Middle frontal gyrus (tissue), 1 donor: ENCODE measurements around the gene NEO1.
"Not testable (repeated sequence)": the region's sequence is repeated elsewhere in the genome, so short reads cannot be mapped to it uniquely, and the experiment has no call there.

Experiments
- DNase-seq: peaks from one replicate; pipeline ENCODE4 v3.0.0-alpha.2; 2015; ENCODE audit warnings: low spot score; ENCODE audit errors: extremely low spot score

NEO1 gene

DNA sequence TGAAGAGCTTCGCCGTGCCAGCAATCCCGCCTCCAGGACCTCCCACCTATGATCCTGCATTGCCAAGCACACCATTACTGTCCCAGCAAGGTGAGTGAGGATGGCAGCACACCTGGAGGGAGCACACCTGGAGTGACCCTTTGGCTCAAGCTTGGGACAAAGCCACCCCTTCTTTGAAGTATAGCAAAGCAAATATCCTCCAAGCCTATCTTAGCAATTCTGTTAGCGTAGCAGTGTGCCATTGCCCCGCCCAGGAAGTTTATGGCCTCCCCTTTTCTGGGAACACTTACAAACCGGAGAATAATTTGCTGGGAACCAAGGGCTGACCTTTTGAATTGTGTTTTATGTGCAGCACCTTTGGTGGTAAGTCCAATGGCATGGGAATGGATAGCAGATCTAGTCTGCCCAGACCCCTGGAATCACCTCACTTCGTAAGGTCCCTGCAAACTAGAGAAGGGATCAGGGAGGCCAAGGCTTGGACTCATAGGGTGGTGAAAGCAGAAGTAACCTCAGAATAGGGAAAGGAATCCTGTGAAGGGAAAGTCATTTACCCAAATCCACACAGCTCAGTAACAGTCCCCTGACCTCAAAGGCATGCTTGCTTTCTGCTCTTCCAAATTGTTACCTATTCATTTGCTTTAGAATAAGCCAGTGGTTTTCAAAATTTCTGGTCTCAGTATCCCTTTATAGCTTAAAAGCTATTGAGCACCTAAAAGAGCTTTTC is 246.4 kb downstream of the NEO1 start:
- no peak for DNase-seq

DNA sequence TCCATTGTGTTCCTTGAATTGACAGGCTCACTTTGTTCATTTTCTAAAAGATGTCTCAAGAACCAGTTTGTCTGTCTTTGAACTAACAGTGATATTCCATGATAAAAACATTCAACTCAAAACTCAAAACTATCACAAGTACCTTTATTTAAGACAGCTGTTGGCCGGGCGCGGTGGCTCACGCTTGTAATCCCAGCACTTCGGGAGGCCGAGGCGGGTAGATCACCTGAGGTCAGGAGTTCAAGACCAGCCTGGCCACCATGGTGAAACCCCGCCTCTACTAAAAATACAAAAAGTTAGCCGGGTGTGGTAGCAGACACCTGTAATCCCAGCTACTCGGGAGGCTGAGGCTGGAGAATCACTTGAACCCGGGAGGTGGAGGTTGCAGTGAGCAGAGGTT is 248.0 kb downstream of the NEO1 start:
- DNase-seq: not testable (repeated sequence)

DNA sequence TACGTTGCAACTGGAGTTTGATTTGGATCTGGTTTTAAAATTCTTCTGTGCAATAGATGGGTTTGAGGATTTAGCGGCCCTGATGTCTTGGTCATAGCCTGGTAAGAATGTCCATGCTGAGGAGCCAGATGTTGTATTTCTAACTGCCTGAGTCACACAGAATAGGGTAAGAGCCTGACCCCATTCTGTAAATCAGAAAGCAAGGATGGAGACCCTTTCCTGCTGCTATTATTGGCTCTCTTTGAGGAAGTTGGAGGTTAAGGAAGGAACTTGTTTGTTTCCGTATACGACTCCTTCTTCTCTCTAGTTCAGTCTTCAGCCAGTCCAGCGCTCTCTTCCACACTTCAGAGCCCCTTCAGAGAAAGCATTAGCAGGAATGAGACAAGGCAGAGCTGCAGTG is 251.4 kb downstream of the NEO1 start:
- DNase-seq: no peak

DNA sequence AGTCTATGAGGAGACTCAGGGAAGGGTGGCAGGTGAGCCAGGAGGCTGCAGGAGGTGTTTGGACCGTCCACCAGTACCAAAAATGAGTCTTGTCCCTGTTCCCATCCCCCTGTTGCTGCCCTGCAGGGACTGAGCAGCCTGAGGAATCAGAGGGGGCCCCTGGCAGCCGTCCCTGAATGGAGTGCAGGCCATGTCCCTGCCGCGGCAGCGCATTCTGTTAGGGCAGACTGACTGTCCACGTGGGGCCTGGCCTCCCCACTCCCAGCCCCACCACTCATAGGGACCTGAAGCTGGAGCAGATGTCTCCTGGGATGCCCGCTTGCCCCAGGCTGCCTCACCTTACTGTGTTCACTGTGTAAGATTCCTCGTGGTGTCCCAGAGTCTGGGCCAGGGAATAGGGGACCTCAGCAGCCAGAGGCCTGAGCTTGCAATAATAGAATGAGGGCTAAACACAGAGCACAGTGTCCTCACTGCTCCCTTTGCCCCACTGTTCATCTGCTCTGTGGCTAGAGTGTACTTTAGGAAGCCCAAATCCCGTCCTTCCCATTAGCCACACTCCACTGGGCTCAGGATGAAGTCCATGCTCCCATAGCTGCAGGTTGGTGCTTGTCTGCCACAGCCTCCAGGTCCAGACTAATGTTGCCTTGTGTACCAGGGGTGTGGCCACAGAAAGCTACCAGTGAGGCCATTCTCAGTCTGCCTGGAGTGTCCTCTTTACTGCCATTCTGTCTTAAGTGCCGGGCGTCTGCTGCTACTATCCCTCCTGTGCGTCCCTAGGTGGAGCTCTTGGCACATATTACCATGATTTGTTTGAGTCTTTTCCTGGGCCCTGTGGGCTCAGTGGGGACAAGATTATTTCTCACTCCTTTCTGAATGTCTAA is 253.3 kb downstream of the NEO1 start:
- DNase-seq: no peak

DNA sequence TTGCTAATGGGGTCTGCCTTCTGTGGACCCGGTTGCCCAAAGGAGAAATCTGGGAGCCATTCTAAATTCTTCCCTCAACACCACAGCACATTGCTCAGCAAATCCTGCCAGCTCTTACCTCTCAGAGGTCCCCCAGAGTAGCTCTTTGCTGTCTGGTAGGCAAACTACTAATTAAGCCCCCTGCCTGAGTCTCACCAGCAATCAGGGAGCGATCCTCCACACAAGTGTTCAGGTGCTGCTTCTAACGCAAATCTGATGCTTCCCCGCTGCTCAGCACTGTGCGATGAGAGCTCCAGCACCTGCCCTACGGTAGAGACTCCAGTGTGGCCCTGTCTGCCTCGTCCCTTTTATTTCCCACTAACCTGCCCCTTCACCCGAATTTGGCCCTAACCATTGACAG is 256.0 kb downstream of the NEO1 start:
- DNase-seq: no peak

DNA sequence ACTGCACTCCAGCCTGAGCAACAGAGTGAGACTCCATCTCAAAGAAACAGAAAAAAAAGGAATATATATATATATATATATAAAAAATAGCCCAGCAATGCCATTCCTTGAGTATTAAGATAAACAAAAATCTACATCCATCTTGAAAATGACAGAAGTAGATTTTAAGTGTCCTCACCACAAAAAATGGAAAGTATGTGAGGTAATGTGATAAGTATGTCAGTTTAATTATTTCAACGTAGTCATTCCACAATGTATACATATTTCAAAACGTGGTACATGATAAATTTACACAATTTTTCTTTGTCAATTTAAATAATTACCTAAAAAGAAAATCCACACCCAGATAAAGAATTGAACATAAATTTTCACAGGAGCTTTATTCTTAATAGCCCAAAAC is 261.6 kb downstream of the NEO1 start:
- DNase-seq: no peak

DNA sequence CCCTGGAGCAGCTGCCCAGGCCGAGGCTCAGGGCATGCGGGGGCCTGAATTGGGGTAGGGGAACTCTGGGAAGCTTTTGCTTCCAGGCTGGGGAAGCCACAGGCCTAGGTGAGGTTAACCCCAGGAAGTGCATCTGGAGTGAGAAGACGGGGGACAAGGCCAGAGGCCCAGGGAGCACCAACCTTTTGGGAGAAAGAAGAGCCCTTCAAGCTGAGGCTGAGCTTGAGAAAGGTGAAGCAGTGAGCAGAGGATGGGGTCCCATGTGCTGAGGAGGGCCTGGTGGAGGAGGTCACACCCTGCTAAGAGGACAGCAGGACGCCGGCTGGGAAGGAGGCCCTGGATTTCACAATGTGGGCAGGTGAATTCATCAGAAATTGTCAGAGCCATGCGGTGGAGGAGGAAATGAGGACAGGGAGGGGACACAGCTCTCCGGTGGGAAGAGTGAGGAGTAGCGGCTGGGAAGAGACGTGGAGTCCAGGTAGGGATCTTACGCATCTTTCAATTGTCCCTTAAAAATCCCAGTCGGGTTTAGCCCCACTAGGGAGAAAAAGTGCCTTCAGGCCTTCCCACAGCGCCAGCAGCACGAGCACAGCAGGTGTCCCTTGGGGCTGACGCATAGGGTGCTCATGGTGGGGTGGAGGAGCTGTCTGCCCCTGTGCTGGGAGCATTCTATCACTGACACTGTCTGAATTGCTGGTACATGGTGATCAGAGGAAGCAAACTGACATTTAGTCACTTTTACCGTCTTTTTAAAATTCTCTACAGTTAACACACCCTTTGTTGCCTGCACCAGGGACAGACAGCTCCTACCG is 265.6 kb downstream of the NEO1 start:
- DNase-seq: no peak

DNA sequence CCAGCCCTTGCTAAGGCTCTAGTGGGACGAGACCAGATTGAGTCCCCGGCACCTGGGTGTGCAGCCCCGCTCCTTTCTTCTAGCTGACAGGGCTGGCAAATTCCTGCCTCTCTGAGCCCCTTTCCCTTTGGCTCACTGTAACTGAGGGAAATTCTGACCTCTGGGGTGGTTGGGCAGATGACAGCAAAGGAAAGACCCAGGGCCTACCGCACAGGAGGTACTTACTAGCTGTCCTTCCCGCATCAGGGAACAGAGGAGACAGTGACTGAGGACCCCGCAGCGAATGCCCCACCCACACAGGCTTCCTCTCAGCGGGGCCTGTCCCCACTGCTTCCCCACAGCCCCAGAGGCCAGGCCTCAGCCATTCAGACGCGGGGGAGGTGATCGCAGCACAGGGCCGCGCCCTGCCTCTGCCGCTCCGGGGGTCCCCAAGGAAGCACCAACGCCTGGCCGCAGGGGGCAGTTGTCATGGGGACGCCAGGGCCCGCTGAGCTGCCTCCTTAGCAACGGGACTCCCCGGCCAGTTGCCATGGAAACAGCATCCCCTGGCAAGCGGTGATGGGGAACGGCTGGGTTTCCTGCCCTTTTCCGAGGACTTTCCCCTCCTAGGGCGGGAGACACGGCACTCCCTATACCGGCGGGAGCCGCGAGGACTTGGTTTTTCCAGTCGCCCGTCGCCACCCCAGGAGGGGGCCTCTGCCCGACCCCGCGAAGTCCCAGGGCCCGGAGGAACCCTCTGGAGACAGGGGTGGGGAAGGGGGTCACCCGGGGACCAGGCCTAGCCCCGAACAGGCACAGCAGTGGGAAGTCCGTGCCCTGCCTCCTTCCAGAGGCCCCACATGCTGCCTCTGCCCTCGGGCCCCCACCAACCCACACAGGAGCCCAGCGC is 266.4 kb downstream of the NEO1 start:
- DNase-seq: no peak

DNA sequence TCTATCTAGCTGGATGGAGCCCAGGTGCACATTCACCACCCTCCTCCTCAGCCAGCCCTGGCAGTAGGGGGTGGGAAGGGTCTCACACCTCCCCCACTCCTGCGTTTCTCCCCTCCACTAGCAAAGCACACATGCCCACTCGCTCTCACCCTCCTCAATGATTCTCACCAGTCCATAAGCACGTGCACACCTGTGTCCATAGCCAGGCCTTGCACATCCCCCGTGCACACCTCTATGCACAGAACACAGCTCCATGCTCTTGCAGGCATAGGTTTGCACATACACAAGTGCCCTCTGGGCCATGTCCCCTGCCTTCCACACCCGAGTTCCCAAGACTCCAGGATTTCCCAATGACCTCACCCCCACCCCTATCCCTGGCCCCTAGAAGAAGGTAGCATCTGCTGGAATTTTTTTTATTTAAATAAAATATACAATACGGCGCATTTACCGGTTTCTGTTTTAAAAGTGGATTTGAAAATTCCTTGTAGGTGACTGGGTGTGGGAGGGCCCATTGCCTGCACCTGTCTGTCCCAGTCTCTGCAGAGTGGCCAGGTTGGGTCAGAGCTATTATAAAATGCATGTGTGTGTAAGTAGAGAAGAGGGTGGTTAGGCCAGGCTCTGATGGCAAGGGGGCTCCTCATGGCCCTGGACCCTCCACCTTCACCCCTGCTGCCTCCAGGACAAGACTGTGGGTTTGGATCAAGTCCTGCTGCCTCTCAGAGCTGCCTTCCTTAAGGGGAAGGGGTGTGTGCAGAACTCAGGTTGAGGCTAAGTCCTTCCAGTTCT is 267.4 kb downstream of the NEO1 start:
- DNase-seq: no peak

DNA sequence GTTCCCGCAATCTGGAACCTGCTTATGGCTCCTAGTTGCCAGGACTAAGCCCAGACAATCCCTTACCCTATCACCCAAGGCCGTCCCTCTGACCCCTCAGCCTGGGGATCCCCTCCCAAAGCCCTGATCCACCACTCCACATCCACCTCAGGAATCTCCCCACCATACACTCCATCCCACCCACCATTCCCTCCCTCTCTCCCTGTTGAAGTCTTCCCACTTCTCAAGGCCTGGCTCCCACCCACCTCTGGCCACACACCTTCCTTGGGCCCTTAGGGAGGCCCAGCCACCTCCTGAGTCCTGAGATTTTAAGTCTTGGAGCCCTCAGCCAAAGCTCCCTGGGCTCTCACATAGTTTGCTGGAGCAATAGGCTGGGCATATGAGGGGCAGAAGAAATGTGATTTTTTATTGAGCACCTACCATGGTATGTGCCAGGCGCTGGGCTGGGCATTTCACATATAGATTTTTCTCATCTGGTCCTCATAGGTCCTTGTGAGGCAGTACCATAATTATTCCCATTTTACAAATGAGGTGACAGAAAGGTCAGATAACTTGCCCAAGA is 268.4 kb downstream of the NEO1 start:
- DNase-seq: no peak

DNA sequence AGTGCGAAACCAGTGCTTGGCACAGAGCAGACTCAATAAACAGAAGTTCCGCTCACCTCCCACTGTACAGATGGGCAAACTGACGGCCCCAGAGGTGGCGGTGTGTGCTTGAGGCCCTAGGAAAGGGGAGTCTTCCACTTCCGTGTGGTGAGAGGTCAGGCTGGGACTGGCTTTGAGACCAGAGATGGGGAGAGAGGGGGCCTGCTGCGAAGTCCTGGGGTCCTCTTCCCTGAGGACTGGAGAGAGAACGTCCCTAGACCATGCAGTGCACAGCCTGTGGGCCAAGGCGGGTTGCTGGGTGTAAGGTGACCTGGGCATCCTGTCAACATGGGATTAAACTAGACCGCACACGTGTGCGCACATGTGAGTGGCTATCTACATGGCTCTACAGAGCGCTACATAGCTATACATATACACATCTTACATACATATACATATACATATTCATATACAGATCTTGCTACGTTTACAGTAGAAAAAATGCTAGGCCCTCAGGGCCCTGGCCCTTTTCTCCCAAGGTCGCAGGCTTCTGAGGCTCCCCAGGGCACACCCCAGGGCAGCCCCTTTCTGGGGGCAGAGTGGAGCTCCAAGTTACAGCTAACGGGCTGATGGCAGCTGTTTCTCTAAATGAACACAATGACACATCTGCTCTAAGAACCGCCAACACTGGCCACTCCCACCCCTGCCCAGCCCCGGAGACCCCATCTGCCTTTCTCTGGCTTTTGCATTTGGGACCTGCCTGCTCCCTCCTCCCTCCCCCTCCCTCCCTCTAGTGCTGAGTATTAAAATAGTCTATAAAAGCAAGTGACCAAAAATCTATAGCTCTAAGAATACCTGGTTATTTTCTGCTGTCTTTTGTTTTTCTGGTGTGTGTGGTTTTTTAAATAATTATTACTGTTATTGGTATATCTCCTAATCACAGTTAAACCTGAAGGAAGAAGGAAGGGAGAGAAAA is 269.5 kb downstream of the NEO1 start:
- DNase-seq: no peak

DNA sequence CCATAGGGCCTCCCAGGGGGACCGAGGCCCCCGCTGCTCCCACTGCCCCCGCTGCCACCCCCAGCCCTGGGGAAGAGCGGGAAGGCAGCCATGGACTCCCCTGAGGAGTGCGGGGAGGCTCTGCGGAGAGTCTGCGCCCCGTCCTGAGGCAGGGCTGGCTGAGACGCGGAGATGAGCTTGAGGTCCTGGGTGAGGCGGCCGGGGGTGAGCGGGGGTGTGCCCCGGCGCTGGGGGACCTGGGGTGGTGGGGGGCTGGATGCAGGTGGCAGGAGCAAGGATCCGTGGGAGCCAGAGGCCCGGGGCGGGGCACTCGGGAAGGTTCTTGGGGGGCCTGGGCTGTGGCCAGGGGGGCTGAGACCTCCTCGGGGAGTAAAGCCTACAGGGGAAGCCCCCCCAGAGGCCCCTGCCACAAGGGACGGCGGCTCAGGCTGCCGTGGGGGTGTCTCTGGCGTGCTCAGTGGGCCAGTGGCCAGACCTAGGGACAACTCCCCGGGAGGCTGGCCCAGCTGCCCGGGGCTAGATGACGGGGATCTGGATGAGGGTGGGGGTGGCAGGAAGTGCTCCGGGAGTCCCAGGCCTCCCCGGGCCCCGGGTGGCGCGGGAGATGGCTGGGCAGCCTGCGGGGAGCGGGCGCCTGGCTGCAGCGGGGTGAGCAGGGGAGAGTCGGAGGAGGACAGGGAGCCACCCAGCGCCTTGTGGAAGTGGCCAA is 270.6 kb downstream of the NEO1 start:
- DNase-seq: no peak

DNA sequence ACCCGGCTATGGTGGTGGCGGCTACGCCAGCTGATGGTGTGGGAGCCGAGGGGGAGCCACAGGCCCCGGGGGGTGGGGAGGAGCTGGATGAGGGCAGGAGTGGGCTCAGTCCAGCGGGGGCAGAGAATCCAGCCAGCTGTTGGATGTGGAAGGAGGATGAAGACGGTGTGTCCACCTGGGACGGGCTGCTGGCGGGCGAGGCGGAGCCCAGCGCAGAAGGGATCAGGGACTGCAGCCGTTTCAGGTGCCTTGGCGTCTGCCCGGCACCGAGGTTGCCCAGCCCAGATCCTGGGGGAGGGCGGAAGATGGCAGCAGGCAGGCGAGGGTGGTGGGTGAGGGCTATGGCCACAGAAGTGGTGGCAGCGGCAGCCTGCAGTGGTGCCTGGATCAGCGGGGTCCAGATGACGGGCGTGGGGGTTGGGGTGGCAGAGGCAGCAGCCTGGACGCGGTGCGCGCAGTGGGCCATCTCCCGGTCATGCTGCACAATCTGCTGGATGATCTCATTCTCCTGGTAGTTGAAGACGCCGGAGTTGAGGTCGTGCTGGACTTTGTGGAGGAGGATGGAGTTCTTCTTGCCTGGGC is 271.2 kb downstream of the NEO1 start:
- no peak for DNase-seq

DNA sequence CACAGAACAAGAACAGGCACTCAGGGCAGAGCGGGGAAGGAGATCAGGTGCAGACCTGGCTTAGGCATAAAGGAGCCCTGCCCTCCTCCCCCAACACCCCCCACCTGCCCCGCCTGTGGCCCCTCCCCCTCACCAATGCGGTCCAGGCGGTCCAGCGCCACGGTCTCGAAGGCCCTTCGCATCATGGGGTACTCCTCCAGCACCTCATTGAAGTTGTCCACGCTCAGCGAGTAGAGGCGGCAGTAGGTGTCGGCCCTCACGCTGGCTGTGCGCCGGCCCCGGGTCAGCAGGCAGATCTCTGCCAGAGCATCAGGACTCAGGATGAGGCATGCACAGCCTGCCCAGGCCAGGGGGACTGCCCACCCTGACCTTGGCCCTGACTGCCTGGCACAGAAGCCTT is 271.7 kb downstream of the NEO1 start:
- DNase-seq: no peak

DNA sequence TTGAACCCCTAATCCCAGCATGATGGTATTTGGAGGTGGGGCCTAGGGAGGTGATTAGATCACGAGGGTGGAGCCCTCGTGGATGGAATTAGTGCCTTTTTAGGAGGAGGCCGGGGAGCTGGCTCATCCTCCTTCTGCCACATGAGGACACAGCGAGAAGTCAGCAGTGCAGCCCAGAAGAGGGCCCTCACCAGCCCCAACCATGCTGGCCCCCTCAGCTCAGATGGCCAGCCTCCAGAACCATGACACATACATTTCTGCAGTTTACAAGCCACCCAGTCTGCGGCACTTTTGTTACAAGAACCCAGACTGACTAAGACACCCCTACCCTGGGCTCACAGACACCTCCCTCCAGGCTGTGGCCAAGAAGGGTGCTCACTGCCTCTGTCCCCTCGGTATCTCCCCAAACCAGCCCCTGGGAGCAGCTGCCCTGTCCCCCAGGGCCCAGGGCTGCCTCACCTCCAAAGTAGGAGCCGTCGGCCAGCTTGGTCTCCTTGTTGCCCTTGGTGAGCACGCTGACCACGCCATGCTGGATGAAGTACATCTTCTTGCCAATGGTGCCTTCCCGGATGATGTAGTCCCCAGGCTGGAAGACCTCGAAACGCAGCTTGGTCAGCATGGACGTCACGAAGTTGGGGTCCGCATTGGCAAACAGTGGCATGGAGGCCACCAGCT is 272.4 kb downstream of the NEO1 start:
- DNase-seq: no peak

DNA sequence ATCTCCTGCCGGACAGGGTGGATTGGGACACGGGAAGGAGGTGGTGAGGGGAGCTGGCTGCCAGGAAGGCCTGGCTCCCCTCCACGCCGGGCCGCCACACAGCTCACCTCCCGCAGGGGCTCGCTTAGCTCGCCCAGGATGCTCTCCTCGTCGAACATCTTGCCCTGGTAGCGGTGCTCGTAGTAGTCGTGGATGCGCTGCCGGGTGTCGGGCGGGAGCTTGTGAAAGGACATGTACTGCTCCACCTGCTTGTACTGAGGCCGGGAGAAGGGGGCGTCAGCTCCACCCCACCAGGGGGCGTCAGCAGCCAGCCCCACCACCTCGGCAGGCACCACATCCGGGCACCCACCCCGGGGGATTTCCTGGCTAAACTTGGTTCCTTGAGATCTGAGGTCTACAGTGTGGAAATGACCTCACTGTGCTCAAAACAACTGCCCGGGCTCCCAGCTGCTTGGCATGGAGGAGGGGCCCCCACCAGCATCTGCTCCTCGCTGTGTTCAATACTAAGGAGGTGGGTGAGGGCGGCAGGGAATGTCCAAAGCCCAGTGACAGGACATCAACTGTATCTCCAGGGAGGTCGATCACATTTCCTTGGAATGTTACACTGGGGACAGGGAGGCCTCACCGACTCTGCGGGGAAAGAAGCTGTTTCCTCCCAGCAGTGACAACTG is 273.1 kb downstream of the NEO1 start:
- no peak for DNase-seq

DNA sequence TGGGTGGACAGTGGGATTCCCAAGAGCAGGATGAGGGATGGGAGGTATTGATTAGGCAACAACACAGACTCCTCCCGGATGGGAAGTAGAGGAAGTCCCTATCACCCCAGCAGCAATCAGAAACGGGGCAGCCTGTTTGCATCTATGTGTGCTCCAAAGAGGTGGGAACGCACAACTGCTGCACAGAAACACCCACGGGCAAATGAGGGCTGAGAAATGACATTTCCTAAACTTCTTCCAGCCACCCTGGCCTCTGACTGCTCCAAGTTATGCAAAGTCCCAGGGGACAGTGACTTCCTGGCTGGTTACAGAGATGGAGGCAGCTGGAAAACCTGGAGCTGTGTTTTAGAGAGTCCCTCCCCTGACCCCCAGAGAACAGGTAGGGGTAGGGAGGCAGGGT is 273.9 kb downstream of the NEO1 start:
- DNase-seq: no peak
